CD4-positive, alpha-beta memory T cell (primary cell): ENCODE results near the gene PTPA. TPM values are rescaled to one million over a fixed set of nuclear protein-coding genes. Genes with fewer than 3 reads are reported as not detected.

Experiments
- CTCF ChIA-PET: fragments of 350-600 bp; sonication (Branson Sonifier 250); formaldehyde crosslinking; loops from one replicate; lab custom pipeline; 2021; ENCODE audit warnings: inconsistent platforms; ENCODE audit not compliant: partially characterized antibody; lab: Charles Lee
- POLR2A ChIA-PET: fragments of 350-600 bp; sonication (Branson Sonifier 250); formaldehyde crosslinking; loops from one replicate; lab custom pipeline; 2021; ENCODE audit not compliant: partially characterized antibody; lab: Charles Lee
- DNase-seq, 5 donors: peaks; one replicate each; pipeline versions ENCODE4 v3.0.0 to v3.0.0-alpha.2; 2020 to 2022; ENCODE audit warnings: mixed read lengths in 1 of 5
- H3K27ac ChIP-seq: one replicate; pipeline ENCODE4 v1.7.0; 2013; ENCODE audit warnings: low read depth, low read length
- H3K27me3 ChIP-seq: 2 replicates; pipeline ENCODE4 v1.7.0; 2013; ENCODE audit warnings: mild to moderate bottlenecking, low read length, moderate library complexity; ENCODE audit not compliant: insufficient read depth
- H3K36me3 ChIP-seq: 2 replicates; pipeline ENCODE4 v1.7.0; 2013; ENCODE audit warnings: mild to moderate bottlenecking, low read length, moderate library complexity; ENCODE audit not compliant: insufficient read depth
- H3K4me1 ChIP-seq: 2 replicates; pipeline ENCODE4 v1.7.0; 2013; ENCODE audit warnings: mild to moderate bottlenecking, low read length, moderate library complexity; ENCODE audit not compliant: insufficient read depth
- H3K4me3 ChIP-seq, 2 donors: one replicate each; pipeline ENCODE4 v1.7.0; 2013; ENCODE audit warnings: low read length in 2 of 2, mild to moderate bottlenecking in 1 of 2
- H3K9me3 ChIP-seq, 2 donors: one replicate each; pipeline ENCODE4 v1.7.0; 2013; ENCODE audit warnings: low read length in 2 of 2, control low read depth in 1 of 2; ENCODE audit not compliant: control insufficient read depth in 1 of 2
- H3K27ac Mint-ChIP-seq, 7 donors: one replicate each; pipeline ENCODE4 v1.8.0; 2020 to 2021; ENCODE audit warnings: mixed read lengths in 7 of 7, mild to moderate bottlenecking in 6 of 7, inconsistent platforms in 3 of 7, moderate library complexity in 3 of 7
- H3K27me3 Mint-ChIP-seq, 2 donors: one replicate each; pipeline ENCODE4 v1.8.0; 2020 to 2021; ENCODE audit warnings: mixed read lengths in 2 of 2
- H3K36me3 Mint-ChIP-seq, 2 donors: one replicate each; pipeline ENCODE4 v1.8.0; 2020 to 2021; ENCODE audit warnings: mixed read lengths in 2 of 2, inconsistent platforms in 1 of 2, mild to moderate bottlenecking in 1 of 2
- H3K4me1 Mint-ChIP-seq, 4 donors: one replicate each; pipeline ENCODE4 v1.8.0; 2020 to 2021; ENCODE audit warnings: mixed read lengths in 4 of 4, mild to moderate bottlenecking in 1 of 4
- H3K4me3 Mint-ChIP-seq, 8 donors: one replicate each; pipeline ENCODE4 v1.8.0; 2020 to 2021; ENCODE audit warnings: mixed read lengths in 8 of 8, mild to moderate bottlenecking in 7 of 8, moderate library complexity in 6 of 8, inconsistent platforms in 3 of 8
- H3K9me3 Mint-ChIP-seq, 8 donors: one replicate each; pipeline ENCODE4 v1.8.0; 2020 to 2021; ENCODE audit warnings: mixed read lengths in 8 of 8, mild to moderate bottlenecking in 5 of 8, inconsistent platforms in 3 of 8, moderate library complexity in 1 of 8
- intact Hi-C: fragments of 100-400 bp; cut with micrococcal nuclease; formaldehyde crosslinking; loops from one replicate; pipeline ENCODE4 v1.15.1; 2023
- polyA plus RNA-seq, 2 donors: library from polyadenylated mRNA; unstranded; fragments of 300-500 nt; fragmentation: Illumina TruSeq; gene quantifications; one replicate each; pipeline ENCODE4 v1.2.3, GENCODE V29; 2021
- total RNA-seq, 2 experiments: library from RNA; stranded (reverse); gene quantifications; one replicate each; pipeline ENCODE4 v1.2.3, GENCODE V29; 2021

The PTPA gene
- total and polyA plus RNA-seq, 4 experiments from 2014 or later = 10.8 to 51.3 (median 31.5) TPM

- Mint-ChIP-seq H3K27me3 (no peaks in the 10 kb centered on the region), H3K4me1 (peaks cover 0 to 1% (median 0%) of the 10 kb centered on the region in 4 donors), H3K27ac (no peak overlapping the region), H3K36me3 (peaks cover 0 to 27% of the 10 kb centered on the region in 2 donors), H3K4me3 (no peak overlapping the region), H3K9me3 (no peaks in the 10 kb centered on the region)
- intact Hi-C loops = no loop called here
- no peaks in the 10 kb centered on the region for H3K4me1 ChIP-seq
- H3K36me3 ChIP-seq = no peaks in the 10 kb centered on the region
- H3K9me3 ChIP-seq = no peaks in the 10 kb centered on the region
- no peak overlapping the region for H3K4me3 ChIP-seq
- no peaks in the 10 kb centered on the region for H3K27me3 ChIP-seq
- POLR2A ChIA-PET = no interaction called here
- CTCF ChIA-PET = no interaction called here
- H3K27ac ChIP-seq = no peak overlapping the region
- DNase-seq = no peak
Observed at GRCh38 chr9:129150122-129150521, 38.9 kb downstream of the PTPA start.

GRCh38 chr9:129150672-129151211 lies 39.5 kb downstream of the PTPA start:
- H3K4me3 ChIP-seq = no peak overlapping the region
- H3K4me1 Mint-ChIP-seq = peaks cover 0 to 1% (median 0%) of the 10 kb centered on the region in 4 donors
- DNase-seq = no peak
- H3K9me3 ChIP-seq = no peaks in the 10 kb centered on the region
- POLR2A ChIA-PET = interaction anchor here (1.3 kb wide), 1 partner anchor 11 kb away, joined by 3 read pairs; no protein-coding TSS in a partner anchor
- no peaks in the 10 kb centered on the region for H3K36me3 ChIP-seq
- H3K4me3 Mint-ChIP-seq = no peak overlapping the region
- H3K27ac Mint-ChIP-seq = no peak overlapping the region
- H3K9me3 Mint-ChIP-seq = no peaks in the 10 kb centered on the region
- no peak overlapping the region for H3K27ac ChIP-seq
- intact Hi-C loops = no loop called here
- no peaks in the 10 kb centered on the region for H3K27me3 ChIP-seq
- no peaks in the 10 kb centered on the region for H3K27me3 Mint-ChIP-seq
- CTCF ChIA-PET = interaction anchor here (1.2 to 4.4 kb wide), 4 partner anchors 8 to 473 kb away, joined by 3 to 24 read pairs (median 8); no protein-coding TSS in a partner anchor
- H3K4me1 ChIP-seq = no peaks in the 10 kb centered on the region
- peaks cover 0 to 31% of the 10 kb centered on the region in 2 donors for H3K36me3 Mint-ChIP-seq

- intact Hi-C loops = no loop called here
- no peak overlapping the region for H3K27ac ChIP-seq
- no peaks in the 10 kb centered on the region for H3K27me3 ChIP-seq
- H3K27me3 Mint-ChIP-seq = no peaks in the 10 kb centered on the region
- peaks cover 0 to 1% (median 0%) of the 10 kb centered on the region in 8 donors for H3K9me3 Mint-ChIP-seq
- H3K36me3 Mint-ChIP-seq = peaks cover 0 to 27% of the 10 kb centered on the region in 2 donors
- H3K27ac Mint-ChIP-seq = peak overlapping the region in 1 of 7 donors; percentile 3
- H3K4me3 ChIP-seq = no peak overlapping the region
- ChIA-PET POLR2A (interaction anchor here (1.3 kb wide), 1 partner anchor 12 kb away, joined by 3 read pairs; no protein-coding TSS in a partner anchor), CTCF (interaction anchor here (1.2 to 4.4 kb wide), 4 partner anchors 9 to 472 kb away, joined by 3 to 24 read pairs (median 8); no protein-coding TSS in a partner anchor)
- no peaks in the 10 kb centered on the region for H3K9me3 ChIP-seq
- no peak for DNase-seq
- H3K36me3 ChIP-seq = no peaks in the 10 kb centered on the region
- no peaks in the 10 kb centered on the region for H3K4me1 ChIP-seq
- peaks cover 0 to 1% (median 0%) of the 10 kb centered on the region in 4 donors for H3K4me1 Mint-ChIP-seq
- no peak overlapping the region for H3K4me3 Mint-ChIP-seq
Observed at GRCh38 chr9:129151469-129151868, 40.3 kb downstream of the PTPA start.

- H3K36me3 Mint-ChIP-seq = peaks cover 0 to 19% of the 10 kb centered on the region in 2 donors
- H3K27me3 ChIP-seq = no peaks in the 10 kb centered on the region
Observed at GRCh38 chr9:129154866-129155477, 43.8 kb downstream of the PTPA start.

GRCh38 chr9:129156163-129156562 lies 44.9 kb downstream of the PTPA start:
- peaks cover 0 to 15% of the 10 kb centered on the region in 2 donors for H3K36me3 Mint-ChIP-seq
- intact Hi-C loops = no loop called here
- H3K27ac Mint-ChIP-seq = no peak overlapping the region
- POLR2A ChIA-PET = interaction anchor here (1.0 kb wide), 1 partner anchor 11 kb away, joined by 3 read pairs; no protein-coding TSS in a partner anchor
- H3K27me3 Mint-ChIP-seq = no peaks in the 10 kb centered on the region
- DNase-seq = no peak
- CTCF ChIA-PET = interaction anchor here (0.5 to 2.2 kb wide), 4 partner anchors 13 to 454 kb away, joined by 3 to 7 read pairs (median 4); no protein-coding TSS in a partner anchor
- Histone ChIP-seq H3K27me3 (no peaks in the 10 kb centered on the region), H3K27ac (no peak overlapping the region), H3K9me3 (no peaks in the 10 kb centered on the region), H3K4me1 (no peaks in the 10 kb centered on the region), H3K36me3 (no peaks in the 10 kb centered on the region), H3K4me3 (no peak overlapping the region)
- no peak overlapping the region for H3K4me3 Mint-ChIP-seq
- no peaks in the 10 kb centered on the region for H3K4me1 Mint-ChIP-seq
- H3K9me3 Mint-ChIP-seq = peaks cover 0 to 1% (median 0%) of the 10 kb centered on the region in 8 donors

More at GRCh38 chr9:129154866-129155477, 43.8 kb downstream of the PTPA start:
- Histone ChIP-seq H3K27ac (no peak overlapping the region), H3K4me1 (no peaks in the 10 kb centered on the region), H3K36me3 (no peaks in the 10 kb centered on the region), H3K4me3 (no peak overlapping the region), H3K9me3 (no peaks in the 10 kb centered on the region)
- peaks cover 0 to 1% (median 0%) of the 10 kb centered on the region in 8 donors for H3K9me3 Mint-ChIP-seq
- CTCF ChIA-PET = interaction anchor here (4.4 kb wide), 1 partner anchor 13 kb away, joined by 24 read pairs; no protein-coding TSS in a partner anchor
- H3K27ac Mint-ChIP-seq = no peak overlapping the region
- H3K4me1 Mint-ChIP-seq = no peaks in the 10 kb centered on the region
- DNase-seq = no peak
- intact Hi-C loops = no loop called here
- H3K4me3 Mint-ChIP-seq = no peak overlapping the region
- no peaks in the 10 kb centered on the region for H3K27me3 Mint-ChIP-seq
- POLR2A ChIA-PET = no interaction called here

GRCh38 chr9:129160712-129161533 lies 49.7 kb downstream of the PTPA start:
- H3K4me3 Mint-ChIP-seq = no peak overlapping the region
- no peaks in the 10 kb centered on the region for H3K27me3 Mint-ChIP-seq

More at GRCh38 chr9:129160712-129161533, 49.7 kb downstream of the PTPA start:
- peak overlapping the region in 3 of 7 donors; percentile 8 to 79 (median 52) for H3K27ac Mint-ChIP-seq
- H3K9me3 Mint-ChIP-seq = peaks cover 0 to 3% (median 0%) of the 10 kb centered on the region in 8 donors
- no peak for DNase-seq
- no peaks in the 10 kb centered on the region for H3K9me3 ChIP-seq
- intact Hi-C loops = no loop called here
- H3K36me3 ChIP-seq = no peaks in the 10 kb centered on the region
- ChIA-PET POLR2A (no interaction called here), CTCF (interaction anchor here (0.9 to 1.4 kb wide), 3 partner anchors 13 to 21 kb away, joined by 3 to 5 read pairs (median 4); no protein-coding TSS in a partner anchor)
- no peak overlapping the region for H3K4me3 ChIP-seq
- H3K4me1 ChIP-seq = no peaks in the 10 kb centered on the region
- no peak overlapping the region for H3K27ac ChIP-seq
- H3K36me3 Mint-ChIP-seq = no peaks in the 10 kb centered on the region
- H3K27me3 ChIP-seq = no peaks in the 10 kb centered on the region
- peaks cover 0 to 5% (median under 1%) of the 10 kb centered on the region in 4 donors for H3K4me1 Mint-ChIP-seq
